Neuron (in vitro differentiated cells): ENCODE results near the gene TRPT1.

Experiments
- H2AFZ ChIP-seq: one replicate; pipeline ENCODE4 v1.6.1; 2013; ENCODE audit warnings: low read depth, mild to moderate bottlenecking, inconsistent platforms, low read length, moderate library complexity
- H3K27me3 ChIP-seq: one replicate; pipeline ENCODE4 v1.6.1; 2013; ENCODE audit warnings: low read length; ENCODE audit not compliant: insufficient read depth
- H3K36me3 ChIP-seq: one replicate; pipeline ENCODE4 v1.6.1; 2013; ENCODE audit warnings: low read length; ENCODE audit not compliant: insufficient read depth
- H3K4me1 ChIP-seq: one replicate; pipeline ENCODE4 v1.6.1; 2013; ENCODE audit warnings: low read length; ENCODE audit not compliant: insufficient read depth
- H3K4me3 ChIP-seq: 2 replicates; pipeline ENCODE4 v1.5.1; 2013; ENCODE audit warnings: mild to moderate bottlenecking, low read length, moderate library complexity
- H3K9me3 ChIP-seq: one replicate; pipeline ENCODE4 v1.6.1; 2013; ENCODE audit warnings: low read length

TRPT1 gene

GRCh38 chr11:64192434-64192833 lies 33.6 kb downstream of the TRPT1 start:
- no peaks in the 10 kb centered on the region for H3K27me3 ChIP-seq
- no peak overlapping the region for H3K4me3 ChIP-seq
- no peaks in the 10 kb centered on the region for H3K9me3 ChIP-seq
- peaks cover 67% of the 10 kb centered on the region for H3K36me3 ChIP-seq
- H2AFZ ChIP-seq = no peak overlapping the region
- peaks cover 3% of the 10 kb centered on the region for H3K4me1 ChIP-seq

DNA sequence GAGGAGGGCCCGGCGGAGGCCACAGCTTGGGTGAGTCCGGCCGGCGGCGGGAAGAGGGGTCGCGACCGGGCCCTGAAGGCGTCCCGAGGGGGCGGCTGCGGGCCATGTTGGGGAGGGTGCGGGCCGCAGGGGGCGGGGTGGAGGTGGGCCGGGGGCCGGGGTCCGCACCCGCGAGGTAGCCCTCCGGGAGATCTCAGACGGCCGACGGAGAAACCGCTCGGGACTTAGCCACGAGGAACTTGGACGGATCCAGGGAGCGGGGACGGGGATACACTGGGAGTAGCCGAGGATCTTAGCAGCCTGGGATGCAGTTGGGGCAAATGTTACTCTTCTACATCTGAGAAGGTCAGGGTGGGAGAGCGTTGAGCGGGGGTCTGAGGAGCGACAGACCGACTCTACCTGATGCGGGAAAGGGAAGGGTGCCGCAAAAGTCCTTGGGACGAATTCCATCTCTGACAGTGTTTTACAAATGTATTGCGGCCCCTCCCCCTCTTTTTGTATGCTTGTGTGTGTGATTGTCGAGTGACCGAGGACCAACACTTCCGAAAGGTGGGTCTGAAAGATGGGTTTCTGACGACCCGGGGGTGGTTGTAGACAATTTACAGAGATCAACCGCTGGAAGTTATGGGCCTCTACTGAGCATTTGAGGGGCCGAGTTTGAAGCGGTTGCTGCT lies 39.4 kb downstream of the TRPT1 start:
- Histone ChIP-seq H3K4me1 (peaks cover 7% of the 10 kb centered on the region), H3K36me3 (peaks cover 15% of the 10 kb centered on the region), H3K4me3 (no peak overlapping the region), H2AFZ (no peak overlapping the region), H3K27me3 (no peaks in the 10 kb centered on the region), H3K9me3 (no peaks in the 10 kb centered on the region)

- Histone ChIP-seq H2AFZ (no peak within 1 kb of the TSS), H3K4me3 (peak within 1 kb of the TSS; percentile 68), H3K4me1 (peaks cover 12% of the 10 kb centered on the region), H3K9me3 (no peaks in the 10 kb centered on the region), H3K36me3 (peaks cover 15% of the 10 kb centered on the region), H3K27me3 (no peaks in the 10 kb centered on the region)
Measured at GRCh38 chr11:64185693-64186491, 40.1 kb downstream of the TRPT1 start, which contains the start of gene STIP1. TSS of gene STIP1 (plus strand) at chr11:64186171. CDS start at chr11:64186262, 91 bp downstream.

DNA sequence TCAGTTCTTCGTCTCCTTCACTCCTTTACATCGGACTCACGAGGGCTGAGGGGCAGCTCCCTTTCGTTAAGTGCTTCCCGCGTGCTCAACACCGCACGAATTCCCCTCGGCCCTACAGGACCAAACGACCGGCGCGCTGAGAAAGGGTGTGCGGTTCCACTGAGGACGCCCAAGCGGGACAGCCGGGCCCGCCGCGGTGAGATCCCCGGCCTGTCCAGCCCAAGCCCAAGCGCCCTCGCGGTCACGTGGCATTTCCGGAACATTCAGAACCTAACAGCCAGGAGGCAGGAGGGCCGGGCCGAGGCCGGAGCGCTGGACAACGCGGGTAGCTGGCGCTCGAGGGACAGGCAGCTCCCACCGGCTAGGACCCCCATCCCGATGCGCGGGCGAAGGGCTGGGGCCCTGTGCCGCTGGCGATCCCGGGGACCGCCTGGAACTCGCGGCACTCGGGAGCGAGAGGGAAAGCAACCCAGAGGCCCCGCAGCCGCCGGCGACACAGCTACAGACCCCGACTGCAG lies 40.8 kb downstream of the TRPT1 start:
- H2AFZ ChIP-seq = no peak overlapping the region
- peaks cover 12% of the 10 kb centered on the region for H3K4me1 ChIP-seq
- no peaks in the 10 kb centered on the region for H3K27me3 ChIP-seq
- peaks cover 11% of the 10 kb centered on the region for H3K36me3 ChIP-seq
- peak overlapping the region; percentile 68 for H3K4me3 ChIP-seq
- no peaks in the 10 kb centered on the region for H3K9me3 ChIP-seq

GRCh38 chr11:64183890-64184289 lies 42.1 kb downstream of the TRPT1 start:
- Histone ChIP-seq H3K4me3 (peak overlapping the region; percentile 68), H3K4me1 (peaks cover 9% of the 10 kb centered on the region), H3K36me3 (peaks cover 4% of the 10 kb centered on the region), H3K9me3 (no peaks in the 10 kb centered on the region), H2AFZ (no peak overlapping the region), H3K27me3 (no peaks in the 10 kb centered on the region)

DNA sequence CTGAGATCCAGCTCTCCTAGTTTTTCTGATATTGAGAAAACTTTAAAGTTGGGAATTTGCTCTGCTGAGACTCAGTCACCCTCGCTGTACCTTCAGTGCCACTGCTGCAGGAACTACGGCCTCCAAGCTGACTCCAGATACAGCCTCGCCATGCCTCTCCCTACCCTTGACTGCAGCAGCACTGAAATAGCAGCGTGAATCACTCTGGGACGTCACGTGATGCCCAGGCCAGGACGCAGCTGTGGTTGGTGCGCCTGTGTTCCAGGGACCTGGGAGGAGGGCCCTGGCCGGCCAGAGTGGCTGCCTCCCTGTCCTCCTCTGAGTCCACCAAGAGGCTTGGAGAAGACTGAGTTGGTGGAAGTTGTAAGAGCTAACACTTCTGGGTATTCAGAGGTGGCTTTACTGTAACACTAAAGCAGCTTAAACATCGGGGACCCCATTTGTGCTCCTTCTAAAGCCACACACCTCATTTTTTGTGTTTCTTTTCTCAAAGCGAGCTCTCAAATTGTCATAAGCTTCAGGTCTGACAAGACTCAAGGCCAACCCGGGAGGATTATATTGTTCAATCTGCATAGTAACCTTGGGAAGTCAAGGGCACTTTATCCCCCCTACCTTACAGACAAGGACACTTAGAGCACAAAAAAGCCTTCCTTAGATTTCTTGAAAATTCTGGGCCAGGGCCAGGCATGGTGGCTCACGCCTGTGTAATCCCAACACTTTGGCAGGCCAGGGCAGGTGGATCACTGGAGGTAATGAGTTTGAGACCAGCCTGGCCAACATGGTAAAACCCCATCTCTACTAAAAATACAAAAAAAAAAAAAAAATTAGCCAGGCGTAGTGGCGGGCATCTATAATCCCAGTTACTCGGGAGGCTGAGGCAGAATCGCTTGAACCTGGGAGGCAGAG lies 44.2 kb downstream of the TRPT1 start:
- no peaks in the 10 kb centered on the region for H3K36me3 ChIP-seq
- H3K4me3 ChIP-seq = peak overlapping the region; percentile 8
- no peaks in the 10 kb centered on the region for H3K27me3 ChIP-seq

DNA sequence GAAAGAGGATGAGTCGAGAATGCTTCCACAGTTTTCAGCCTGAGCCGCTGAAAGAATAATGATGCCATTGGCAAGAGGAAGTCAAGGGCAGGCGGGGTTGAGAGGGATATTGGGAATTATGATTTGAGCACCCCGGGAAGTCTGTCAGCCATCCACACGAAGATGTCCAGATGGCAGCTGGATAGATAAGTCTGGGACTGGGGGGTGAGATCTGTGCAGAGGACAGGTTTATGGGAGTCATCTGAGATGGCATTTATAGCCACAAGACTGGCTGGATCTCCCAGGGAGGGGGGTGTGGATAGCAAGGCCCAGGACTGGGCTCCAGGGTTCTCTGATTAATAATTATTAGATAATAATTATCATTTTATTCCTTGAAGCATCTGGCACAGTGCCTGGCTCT lies 45.1 kb downstream of the TRPT1 start:
- H3K27me3 ChIP-seq = no peaks in the 10 kb centered on the region
- no peaks in the 10 kb centered on the region for H3K36me3 ChIP-seq
- no peak overlapping the region for H3K4me3 ChIP-seq
- peaks cover 9% of the 10 kb centered on the region for H3K4me1 ChIP-seq
- no peak overlapping the region for H2AFZ ChIP-seq
- no peaks in the 10 kb centered on the region for H3K9me3 ChIP-seq

More for the DNA sequence above, 44.2 kb downstream of the TRPT1 start:
- no peak overlapping the region for H2AFZ ChIP-seq
- no peaks in the 10 kb centered on the region for H3K9me3 ChIP-seq
- H3K4me1 ChIP-seq = peaks cover 9% of the 10 kb centered on the region

- H3K9me3 ChIP-seq = no peaks in the 10 kb centered on the region
- H3K4me3 ChIP-seq = no peak overlapping the region
- peaks cover 9% of the 10 kb centered on the region for H3K4me1 ChIP-seq
- H2AFZ ChIP-seq = no peak overlapping the region
- no peaks in the 10 kb centered on the region for H3K36me3 ChIP-seq
- H3K27me3 ChIP-seq = no peaks in the 10 kb centered on the region
Measured at GRCh38 chr11:64178951-64179639, 46.9 kb downstream of the TRPT1 start.

GRCh38 chr11:64178203-64178602 lies 47.8 kb downstream of the TRPT1 start:
- Histone ChIP-seq H3K27me3 (no peaks in the 10 kb centered on the region), H3K36me3 (no peaks in the 10 kb centered on the region), H3K9me3 (peaks cover 3% of the 10 kb centered on the region), H2AFZ (no peak overlapping the region), H3K4me1 (peaks cover 9% of the 10 kb centered on the region), H3K4me3 (no peak overlapping the region)

GRCh38 chr11:64176751-64177150 lies 49.2 kb downstream of the TRPT1 start:
- no peaks in the 10 kb centered on the region for H3K36me3 ChIP-seq
- no peak overlapping the region for H3K4me3 ChIP-seq
- H3K9me3 ChIP-seq = peaks cover 3% of the 10 kb centered on the region
- peaks cover 6% of the 10 kb centered on the region for H3K4me1 ChIP-seq
- no peaks in the 10 kb centered on the region for H3K27me3 ChIP-seq
- H2AFZ ChIP-seq = no peak overlapping the region
